Dermis blood vessel endothelial cell (primary cell): ENCODE measurements around the gene LRRC56. TPM values are rescaled to one million over a fixed set of nuclear protein-coding genes. Genes with fewer than 3 reads are reported as not detected.
A peak's percentile ranks its signal among the peaks of the same experiment; 100 is the strongest.

Source experiments
- DNase-seq: peaks from one replicate; pipeline ENCODE4 v3.0.0; 2010
- total RNA-seq: library from RNA; depleted of rRNA; stranded (reverse); fragments of >200 nt; gene quantifications from 2 replicates; pipeline ENCODE4 v1.2.3, GENCODE V29; 2014

LRRC56 gene
- total RNA-seq, 1 donor from 2014 or later, result 0.68 TPM

- peak; percentile 96 for DNase-seq
These were observed 38.9 kb downstream of the LRRC56 start, which contains the start of gene PHRF1 for GRCh38 chr11:575996-576768. PHRF1 (plus strand) TSS chr11:576470; CDS start chr11:581513, 5,043 bp downstream.

DNA sequence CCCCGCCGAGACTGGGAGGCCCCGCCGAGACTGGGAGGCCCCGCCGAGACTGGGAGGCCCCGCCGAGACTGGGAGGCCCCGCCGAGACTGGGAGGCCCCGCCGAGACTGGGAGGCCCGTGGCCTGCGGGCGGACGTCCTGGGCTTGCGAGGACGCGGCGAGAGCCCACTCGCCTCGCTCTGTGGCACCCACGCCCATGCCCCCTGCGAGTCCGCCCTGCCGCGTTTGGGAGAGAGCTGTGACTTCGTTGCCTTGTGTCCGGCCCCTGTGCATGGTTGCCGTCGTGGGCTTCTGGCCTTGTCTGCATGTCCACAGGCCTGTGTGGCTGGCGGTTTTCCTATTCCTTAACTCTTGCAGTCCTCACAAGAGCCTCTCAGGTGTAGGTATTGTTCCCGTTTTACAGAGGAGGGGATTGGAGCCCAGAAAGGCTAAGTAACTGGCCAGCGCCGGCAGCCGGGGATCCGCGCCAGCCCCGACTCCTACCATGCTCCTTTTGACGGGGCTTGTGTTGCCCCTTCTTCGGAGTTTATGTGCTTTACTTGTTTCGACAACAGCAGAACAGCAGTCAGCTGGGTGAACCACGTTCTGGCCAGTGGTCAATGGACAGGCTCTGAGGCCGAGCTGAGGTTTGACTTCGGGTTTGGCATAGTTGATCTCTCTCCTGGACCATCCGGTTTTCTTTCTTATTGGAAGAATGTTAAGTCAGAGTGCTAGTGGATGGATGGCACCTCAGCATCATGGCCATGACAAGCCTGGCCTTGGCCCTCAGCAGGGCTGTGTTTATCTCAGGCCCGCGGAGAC is 39.7 kb downstream of the LRRC56 start:
- peak; percentile 27 for DNase-seq

DNA sequence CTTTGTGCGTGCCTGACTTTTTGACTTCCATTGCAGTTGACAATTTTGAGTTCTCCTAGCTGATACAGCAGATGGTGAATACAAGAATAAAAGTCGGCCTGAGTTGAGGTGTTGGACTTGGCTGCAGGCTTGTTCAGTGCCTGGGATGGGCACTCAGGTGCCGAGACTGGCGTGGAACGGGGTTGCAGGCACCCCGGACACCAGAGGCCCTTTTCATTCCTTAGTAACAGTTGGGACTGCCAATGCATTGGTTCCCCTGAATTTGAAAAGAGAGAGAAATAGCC is 40.2 kb downstream of the LRRC56 start:
- DNase-seq, result no peak

- DNase-seq, result no peak
These were observed 41.1 kb downstream of the LRRC56 start for GRCh38 chr11:578276-579035.

DNA sequence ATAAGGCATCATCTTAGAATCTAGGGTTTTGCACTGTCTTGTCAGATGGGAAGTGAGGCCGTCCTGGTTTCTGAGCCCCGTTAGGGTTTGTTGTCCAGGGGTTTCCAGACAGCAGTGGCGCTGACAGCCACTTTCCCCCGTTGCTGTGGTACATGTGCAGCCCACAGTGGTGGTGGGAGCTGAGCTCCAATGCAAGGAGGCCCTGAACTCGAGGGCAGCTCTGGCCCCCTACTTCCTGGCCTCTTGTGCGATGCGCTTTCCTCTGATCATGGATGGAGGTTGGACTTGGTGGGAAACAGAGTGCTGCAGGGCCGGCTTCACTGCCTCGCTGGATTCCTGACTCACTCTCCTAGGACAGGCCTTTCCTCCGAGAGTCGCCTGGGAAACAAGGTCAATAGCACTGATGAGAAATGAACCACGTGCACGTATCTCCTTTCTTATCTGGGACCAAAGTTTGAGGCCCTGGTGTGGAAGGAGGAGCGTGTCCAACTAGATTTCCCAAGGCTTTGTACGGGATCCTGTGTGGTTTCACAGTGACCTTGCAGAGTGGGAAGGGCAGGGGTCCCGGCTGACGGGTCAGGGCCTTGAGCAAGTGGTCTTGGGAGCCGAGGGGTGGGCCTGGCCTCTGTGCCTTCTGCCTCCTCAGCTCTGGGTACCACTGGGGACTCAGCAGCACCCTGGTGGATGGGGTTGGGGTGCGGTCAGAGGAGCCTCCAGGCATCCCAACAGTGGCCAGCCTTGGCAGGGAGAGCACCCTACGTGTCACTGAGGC is 42.7 kb downstream of the LRRC56 start:
- DNase-seq, result no peak

- no peak for DNase-seq
These were observed 44.0 kb downstream of the LRRC56 start for GRCh38 chr11:581342-581741.

DNA sequence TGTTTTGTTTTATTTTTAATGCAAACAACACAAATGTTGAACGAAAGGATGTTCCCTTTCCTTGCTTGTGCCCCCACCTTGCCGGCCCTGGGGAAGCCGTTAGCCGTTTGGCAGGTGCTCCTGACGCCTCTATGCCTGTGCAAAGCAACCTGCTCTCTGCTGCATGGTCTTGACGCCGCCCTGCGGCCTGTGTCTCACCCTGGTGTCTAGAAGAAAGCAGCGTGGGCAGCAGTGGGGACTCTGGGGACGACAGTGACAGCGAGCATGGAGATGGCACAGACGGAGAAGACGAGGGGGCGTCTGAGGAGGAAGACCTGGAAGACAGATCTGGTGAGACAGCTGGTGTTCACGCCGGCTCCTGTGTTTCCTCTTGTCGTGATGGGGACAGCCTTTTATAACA is 44.4 kb downstream of the LRRC56 start:
- DNase-seq, result no peak

DNA sequence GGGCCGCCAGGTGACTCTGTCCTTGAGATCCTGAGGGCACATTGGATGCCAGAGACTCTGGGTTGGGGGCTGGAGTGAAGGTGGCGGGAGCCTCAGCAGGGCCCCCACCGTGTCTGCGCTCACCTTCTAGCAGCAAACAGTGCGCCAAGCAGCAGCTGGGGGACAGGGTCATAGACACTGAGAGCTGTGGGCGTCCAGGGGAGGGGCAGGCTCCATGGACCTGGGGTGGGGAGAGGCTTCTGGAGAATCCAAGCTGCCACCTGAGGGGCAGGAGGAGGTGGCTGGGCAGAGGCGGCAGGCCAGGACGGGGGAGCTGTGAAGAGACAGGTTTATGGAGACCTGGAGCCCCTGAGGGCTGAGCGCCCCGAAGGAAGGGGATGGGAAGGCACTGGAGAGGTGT is 47.0 kb downstream of the LRRC56 start:
- DNase-seq, result no peak

DNA sequence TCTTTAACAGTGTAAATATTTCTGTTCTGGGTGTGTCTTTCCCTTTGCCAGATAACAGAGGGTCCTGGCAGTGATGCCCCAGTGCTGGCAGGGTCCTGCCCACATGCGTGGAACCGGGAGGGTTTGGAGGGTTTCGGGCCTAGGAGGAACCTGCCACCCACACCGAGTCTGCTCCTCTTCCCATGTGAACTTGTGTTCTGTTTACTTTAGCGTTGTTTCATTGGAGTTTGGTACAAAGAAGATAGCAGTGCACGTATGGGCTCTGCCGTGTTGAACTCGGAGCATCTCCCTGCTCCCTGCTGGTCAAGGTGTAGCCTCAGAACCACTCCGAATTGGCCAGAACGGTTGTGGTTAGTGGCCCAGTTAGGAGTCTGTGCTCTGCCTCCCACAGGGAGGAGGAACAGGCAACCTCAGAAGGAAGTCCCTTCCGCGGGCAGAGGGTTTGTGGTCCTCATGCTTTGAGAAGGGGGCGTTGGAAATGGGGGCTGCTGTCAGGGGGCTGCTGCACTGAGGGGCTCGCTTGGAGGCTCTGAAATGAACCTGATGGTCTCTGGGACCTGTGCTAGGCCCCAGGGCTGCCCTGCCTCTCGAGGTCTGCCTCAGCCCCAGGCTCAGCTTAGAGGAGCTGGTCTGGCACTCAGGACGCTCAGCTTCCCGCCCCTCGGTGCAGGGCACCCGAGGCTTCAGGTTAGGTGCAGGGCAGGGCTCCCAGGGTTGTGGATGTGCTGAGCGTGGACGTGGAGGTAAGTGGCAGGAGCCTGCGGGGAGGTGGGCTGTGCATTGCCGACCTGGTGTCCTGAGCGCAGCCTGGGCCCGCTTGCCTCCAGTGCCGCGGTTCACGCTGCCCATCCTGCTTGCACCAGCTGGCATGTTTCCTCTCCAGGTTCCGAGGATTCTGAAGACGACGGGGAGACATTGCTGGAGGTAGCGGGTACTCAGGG is 49.3 kb downstream of the LRRC56 start:
- no peak for DNase-seq

GRCh38 chr11:587546-587945 is 50.2 kb downstream of the LRRC56 start:
- DNase-seq, result no peak

DNA sequence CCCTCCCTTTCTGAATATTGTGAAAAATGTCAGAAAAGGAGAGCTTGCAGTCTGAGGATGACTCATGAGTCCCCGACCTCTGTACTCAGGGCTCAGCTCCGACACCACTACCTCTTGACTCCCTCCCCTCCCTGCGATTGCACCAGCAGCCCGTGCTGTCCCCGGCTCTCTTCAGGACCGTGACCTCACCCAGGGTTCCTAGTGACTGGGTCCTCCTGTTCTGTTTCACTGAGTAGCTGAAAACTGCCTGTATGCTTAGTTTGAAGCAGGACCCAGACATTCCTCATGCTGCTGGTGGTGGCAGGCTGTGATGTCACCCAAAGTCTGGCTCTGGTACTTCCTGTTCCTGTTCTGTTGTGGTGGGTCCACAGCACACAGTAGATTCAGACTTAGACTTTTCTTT is 50.7 kb downstream of the LRRC56 start:
- peak; percentile 53 for DNase-seq

DNA sequence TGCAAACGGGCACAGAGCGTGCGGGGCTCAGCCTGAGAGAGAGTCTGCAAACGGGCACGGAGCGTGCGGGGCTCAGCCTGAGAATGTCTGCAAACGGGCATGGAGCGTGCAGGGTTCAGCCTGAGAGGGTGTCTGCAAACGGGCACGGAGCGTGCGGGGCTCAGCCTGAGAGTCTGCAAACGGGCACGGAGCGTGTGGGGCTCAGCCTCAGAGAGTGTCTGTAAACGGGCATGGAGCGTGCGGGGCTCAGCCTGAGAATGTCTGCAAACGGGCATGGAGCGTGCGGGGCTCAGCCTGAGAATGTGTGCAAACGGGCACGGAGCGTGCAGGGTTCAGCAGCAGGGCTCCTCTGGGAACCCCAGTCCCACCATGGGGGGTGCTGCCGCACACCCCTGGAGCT is 52.5 kb downstream of the LRRC56 start:
- no peak for DNase-seq

DNA sequence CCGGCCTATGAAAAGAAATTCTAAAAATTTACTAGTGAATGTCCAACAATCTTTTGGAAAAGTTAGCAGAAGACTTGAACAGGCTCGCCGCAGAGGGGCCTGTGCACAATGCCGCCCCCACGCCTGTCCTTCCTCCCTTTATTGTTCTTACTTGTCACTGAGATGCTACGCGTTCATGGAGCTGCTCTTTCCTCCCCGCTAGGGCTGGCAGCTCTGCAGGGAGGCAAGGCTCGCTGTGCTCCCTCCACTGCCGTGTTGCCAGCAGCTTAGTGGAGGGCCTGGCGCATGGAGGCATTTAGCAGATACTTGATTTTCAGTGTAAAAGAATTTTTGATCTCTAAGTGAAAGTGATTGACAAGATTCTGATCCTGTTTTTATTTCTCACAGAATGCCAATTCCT is 53.7 kb downstream of the LRRC56 start:
- no peak for DNase-seq

DNA sequence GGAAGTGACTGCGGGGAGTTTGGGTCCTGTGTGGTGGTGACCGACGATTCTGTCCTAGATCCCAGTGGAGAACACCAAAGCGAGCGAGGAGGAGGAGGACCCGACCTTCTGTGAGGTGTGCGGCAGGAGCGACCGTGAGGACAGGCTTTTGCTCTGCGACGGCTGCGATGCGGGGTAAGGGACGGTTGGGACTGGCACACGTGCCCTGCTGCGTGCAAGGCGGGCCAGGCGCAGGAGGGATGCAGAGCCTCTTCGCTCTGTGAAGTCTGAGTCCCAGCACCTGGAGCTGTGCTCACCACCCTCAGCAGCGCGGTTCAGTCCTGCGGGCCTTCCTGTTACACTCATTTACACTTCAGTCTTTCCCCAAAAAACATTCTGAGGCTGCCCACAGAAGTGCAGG is 55.2 kb downstream of the LRRC56 start:
- no peak for DNase-seq

DNA sequence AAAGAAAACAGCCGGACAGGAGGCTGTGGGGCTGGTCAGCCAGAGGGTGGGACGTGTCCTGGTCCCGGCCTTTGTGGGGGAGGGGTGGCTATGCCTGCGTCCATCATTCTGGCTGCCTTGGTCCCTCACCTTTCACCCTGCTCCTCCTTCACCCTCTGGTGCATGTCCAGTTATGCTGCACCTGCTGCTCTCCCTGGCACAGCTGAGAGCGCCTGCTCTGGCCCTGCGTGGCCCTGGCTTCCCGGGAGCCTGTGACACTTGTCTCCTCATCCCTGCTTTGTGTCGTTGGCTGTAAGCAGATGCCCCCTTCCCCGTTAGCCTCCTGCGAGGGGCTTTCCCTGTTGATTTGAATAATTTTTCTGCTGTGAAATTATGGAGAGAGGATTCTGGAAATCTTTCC is 55.6 kb downstream of the LRRC56 start:
- no peak for DNase-seq

DNA sequence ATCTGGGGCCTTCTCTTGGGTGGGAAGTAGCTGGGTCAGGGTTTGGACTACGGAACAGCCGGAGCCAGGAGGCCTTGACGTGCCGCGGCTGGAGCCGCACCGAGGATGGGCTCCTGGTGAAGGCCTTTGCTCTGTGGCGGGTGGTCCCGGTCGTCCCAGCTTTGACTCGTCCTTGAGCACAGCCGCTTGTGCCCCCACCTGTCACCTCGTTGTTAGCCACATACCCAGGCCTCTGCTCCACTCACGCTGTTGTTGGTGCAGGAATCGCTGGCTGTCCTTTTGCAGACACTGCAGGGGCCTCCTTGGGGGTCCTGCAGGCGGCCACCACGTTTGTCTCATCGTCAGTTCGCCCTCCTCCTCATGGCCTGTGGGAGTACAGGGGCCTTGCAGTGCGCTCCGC is 56.0 kb downstream of the LRRC56 start:
- no peak for DNase-seq

GRCh38 chr11:595400-595799 is 58.1 kb downstream of the LRRC56 start:
- no peak for DNase-seq

DNA sequence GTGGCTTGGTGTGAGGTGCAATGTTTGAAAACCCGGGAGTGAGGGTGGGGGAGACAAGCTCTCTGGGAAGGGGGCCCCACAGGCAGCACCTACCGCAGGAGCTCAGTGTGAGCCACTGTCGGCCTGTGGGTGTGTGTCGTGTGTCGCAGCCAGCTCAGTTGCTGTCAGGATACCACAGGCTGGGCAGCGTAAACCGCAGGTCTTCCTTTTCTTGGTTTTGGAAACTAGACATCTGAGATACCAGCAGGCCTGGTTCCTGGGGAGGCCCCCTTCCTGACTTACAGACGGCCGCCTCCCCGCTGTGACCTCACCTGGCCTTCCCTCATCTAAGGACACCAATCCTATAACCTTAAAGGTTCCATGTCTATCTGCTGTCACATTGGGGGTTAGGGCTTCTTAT is 59.0 kb downstream of the LRRC56 start:
- no peak for DNase-seq

- no peak for DNase-seq
These were observed 59.9 kb downstream of the LRRC56 start for GRCh38 chr11:597166-597725.

DNA sequence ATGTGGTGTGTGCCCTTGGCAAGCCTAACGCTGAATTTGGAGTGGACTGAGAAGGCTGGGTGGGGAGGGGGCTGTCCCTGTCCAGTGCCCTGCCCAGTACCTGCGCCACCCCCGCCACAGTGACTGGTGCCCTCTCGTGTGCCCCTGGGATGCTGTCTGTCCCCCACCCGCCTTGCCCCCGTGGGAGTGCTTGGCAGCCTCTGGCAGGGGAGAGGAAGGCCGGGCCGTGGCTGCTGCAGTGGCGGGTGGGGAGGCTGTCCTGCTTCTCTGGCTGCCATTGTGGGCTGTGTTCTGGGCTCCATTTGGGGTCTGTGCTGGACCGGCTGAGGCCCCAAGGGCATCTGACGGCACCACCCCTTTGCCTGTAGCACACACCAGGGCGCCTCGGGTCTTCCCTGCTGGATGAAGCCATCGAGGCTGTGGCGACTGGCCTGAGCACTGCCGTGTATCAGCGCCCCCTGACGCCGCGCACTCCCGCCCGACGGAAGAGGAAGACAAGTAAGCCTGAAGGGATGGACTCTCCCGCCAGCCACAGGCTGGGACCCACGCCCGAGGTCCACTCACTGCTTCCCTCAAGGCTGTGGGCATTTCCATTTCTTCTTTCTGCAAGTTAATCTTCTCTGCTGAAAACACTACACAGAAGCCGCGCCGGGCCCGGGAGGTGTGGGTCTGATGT is 60.8 kb downstream of the LRRC56 start:
- no peak for DNase-seq
